Measurements from ENCODE around the gene UGGT1. TPM values are rescaled to one million over a fixed set of nuclear protein-coding genes. Genes with fewer than 3 reads are reported as not detected.

UGGT1 gene
- total RNA-seq, 6 donors from 2014 or later = 34.1 to 103 (median 43.1) TPM

GRCh38 chr2:128228894-128229293, 137.9 kb downstream of the UGGT1 start:
- no peak for ATAC-seq (ENCODE audit: low FRiP score in 2 of 2)
- Histone ChIP-seq H3K9me3 (no peaks in the 10 kb centered on the region), H3K4me1 (peaks cover 3 to 16% (median 10%) of the 10 kb centered on the region in 4 donors), H3K4me3 (no peak overlapping the region), H3K27me3 (no peaks in the 10 kb centered on the region), H3K27ac (no peak overlapping the region), H3K36me3 (no peaks in the 10 kb centered on the region)
- TF ChIP-seq EP300 (IDR thresholded peaks at IDR 0.05) (no peak), CTCF (IDR thresholded peaks at IDR 0.05) (no peak), POLR2AphosphoS5 (IDR thresholded peaks at IDR 0.05) (no peak), POLR2A (IDR thresholded peaks at IDR 0.05) (no peak)
- no peak for DNase-seq

GRCh38 chr2:128232965-128233789, 142.2 kb downstream of the UGGT1 start:
- Histone ChIP-seq H3K9me3 (no peaks in the 10 kb centered on the region), H3K36me3 (no peaks in the 10 kb centered on the region), H3K4me3 (peak overlapping the region; percentile 46 to 76 (median 58)), H3K27me3 (no peaks in the 10 kb centered on the region), H3K4me1 (peaks cover 4 to 17% (median 10%) of the 10 kb centered on the region in 4 donors), H3K27ac (peak overlapping the region in 3 of 4 donors; percentile 27 to 64 (median 57))
- DNase-seq (peak; percentile 92 to 98), ATAC-seq (ENCODE audit: low FRiP score in 2 of 2) (peak; percentile 96 to 98)
- TF ChIP-seq POLR2A (IDR thresholded peaks at IDR 0.05) (no peak), CTCF (IDR thresholded peaks at IDR 0.05) (peak; percentile 91 to 95 (median 92)), POLR2AphosphoS5 (IDR thresholded peaks at IDR 0.05) (no peak)
- WGBS, 2 donors = 0 to 1% methylated on average over 1 to 80 of the region's 84 CpGs

- TF ChIP-seq EP300 (IDR thresholded peaks at IDR 0.05) = no peak
- peak in 1 of 6 experiments; percentile 32 for TF ChIP-seq CTCF (IDR thresholded peaks at IDR 0.05)
- no peak for TF ChIP-seq POLR2AphosphoS5 (IDR thresholded peaks at IDR 0.05)
- no peaks in the 10 kb centered on the region for H3K27me3 ChIP-seq
- H3K27ac ChIP-seq = no peak overlapping the region
- no peaks in the 10 kb centered on the region for H3K36me3 ChIP-seq
- 30 to 46% methylated on average over 8 to 11 of the region's 11 CpGs for WGBS, 2 donors
- peaks cover 4 to 17% (median 10%) of the 10 kb centered on the region in 4 donors for H3K4me1 ChIP-seq
- no peak for DNase-seq
- no peaks in the 10 kb centered on the region for H3K9me3 ChIP-seq
- ATAC-seq (ENCODE audit: low FRiP score in 2 of 2) = no peak
- H3K4me3 ChIP-seq = peak overlapping the region in 3 of 4 donors; percentile 55 to 76 (median 61)
Measured at GRCh38 chr2:128233790-128234395, 142.9 kb downstream of the UGGT1 start.

- DNase-seq (no peak), ATAC-seq (ENCODE audit: low FRiP score in 2 of 2) (no peak)
- TF ChIP-seq POLR2AphosphoS5 (IDR thresholded peaks at IDR 0.05) (no peak), POLR2A (IDR thresholded peaks at IDR 0.05) (no peak), EP300 (IDR thresholded peaks at IDR 0.05) (no peak), CTCF (IDR thresholded peaks at IDR 0.05) (no peak)
Measured at GRCh38 chr2:128234613-128235012, 143.6 kb downstream of the UGGT1 start.

More at GRCh38 chr2:128234613-128235012, 143.6 kb downstream of the UGGT1 start:
- H3K36me3 ChIP-seq = no peaks in the 10 kb centered on the region
- H3K27ac ChIP-seq = no peak overlapping the region
- H3K27me3 ChIP-seq = no peaks in the 10 kb centered on the region
- no peaks in the 10 kb centered on the region for H3K9me3 ChIP-seq
- H3K4me1 ChIP-seq = peaks cover 4 to 17% (median 10%) of the 10 kb centered on the region in 4 donors
- no peak overlapping the region for H3K4me3 ChIP-seq
- 76 to 94% methylated on average over 5 of the region's 5 CpGs for WGBS, 2 donors
